Gastrocnemius medialis (tissue), 4 donors: ENCODE data around the gene DHX34.

Source experiments
- POLR2A ChIP-seq, 2 donors: fragments of 450-650 bp; IDR thresholded peaks; one replicate each; pipeline ENCODE4 v1.6.1; 2017; ENCODE audit warnings: antibody characterized with exemption in 2 of 2, mild to moderate bottlenecking in 2 of 2, moderate library complexity in 2 of 2
- TF ChIP-seq, protein P1 (sequence below), 5 experiments: fragments of 450-650 bp in 3 of 5; fragments of 200-600 bp in 2 of 5; sonication (generic) in 2 of 5; IDR thresholded peaks in 4 of 5; conservative IDR thresholded peaks in 1 of 5; 1 replicate in 4 of 5; 2 replicates in 1 of 5; pipeline ENCODE4 v1.5.1; 2016 to 2019; ENCODE audit warnings: antibody characterized with exemption in 5 of 5, mild to moderate bottlenecking in 3 of 5, moderate library complexity in 3 of 5

DNA sequence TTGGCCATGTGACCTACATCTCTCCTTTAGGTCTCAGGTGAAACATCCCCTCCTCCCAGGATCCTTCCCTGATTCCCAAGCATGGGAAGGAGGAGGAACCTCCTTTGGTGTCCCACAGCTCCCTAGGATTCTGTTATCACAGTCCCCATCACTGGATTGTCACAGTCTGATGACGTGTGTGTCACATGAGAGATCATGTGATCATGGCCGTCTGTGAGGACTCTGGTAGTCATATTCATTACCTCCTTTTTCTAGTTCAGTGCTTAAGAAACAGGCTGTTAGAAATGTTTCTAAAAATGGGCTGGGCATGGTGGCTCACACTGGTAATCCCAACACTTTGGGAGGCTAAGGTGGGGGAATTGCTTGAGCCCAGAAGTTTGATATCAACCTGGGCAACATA is 3.0 kb downstream of the DHX34 start:
- no peak for TF ChIP-seq POLR2A (IDR thresholded peaks at IDR 0.05)
- TF ChIP-seq, protein P1, sequence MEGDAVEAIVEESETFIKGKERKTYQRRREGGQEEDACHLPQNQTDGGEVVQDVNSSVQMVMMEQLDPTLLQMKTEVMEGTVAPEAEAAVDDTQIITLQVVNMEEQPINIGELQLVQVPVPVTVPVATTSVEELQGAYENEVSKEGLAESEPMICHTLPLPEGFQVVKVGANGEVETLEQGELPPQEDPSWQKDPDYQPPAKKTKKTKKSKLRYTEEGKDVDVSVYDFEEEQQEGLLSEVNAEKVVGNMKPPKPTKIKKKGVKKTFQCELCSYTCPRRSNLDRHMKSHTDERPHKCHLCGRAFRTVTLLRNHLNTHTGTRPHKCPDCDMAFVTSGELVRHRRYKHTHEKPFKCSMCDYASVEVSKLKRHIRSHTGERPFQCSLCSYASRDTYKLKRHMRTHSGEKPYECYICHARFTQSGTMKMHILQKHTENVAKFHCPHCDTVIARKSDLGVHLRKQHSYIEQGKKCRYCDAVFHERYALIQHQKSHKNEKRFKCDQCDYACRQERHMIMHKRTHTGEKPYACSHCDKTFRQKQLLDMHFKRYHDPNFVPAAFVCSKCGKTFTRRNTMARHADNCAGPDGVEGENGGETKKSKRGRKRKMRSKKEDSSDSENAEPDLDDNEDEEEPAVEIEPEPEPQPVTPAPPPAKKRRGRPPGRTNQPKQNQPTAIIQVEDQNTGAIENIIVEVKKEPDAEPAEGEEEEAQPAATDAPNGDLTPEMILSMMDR (IDR thresholded peaks at IDR 0.05 in 4 of 5, conservative IDR thresholded peaks at IDR 0.05 in 1 of 5): no peak
